NCI-H774 (cell line): Measurements from ENCODE around the gene ARIH2.

Experiments
- DNase-seq: peaks from one replicate; lab custom pipeline; 2025; lab: John Stamatoyannopoulos, UW

The ARIH2 gene

DNA sequence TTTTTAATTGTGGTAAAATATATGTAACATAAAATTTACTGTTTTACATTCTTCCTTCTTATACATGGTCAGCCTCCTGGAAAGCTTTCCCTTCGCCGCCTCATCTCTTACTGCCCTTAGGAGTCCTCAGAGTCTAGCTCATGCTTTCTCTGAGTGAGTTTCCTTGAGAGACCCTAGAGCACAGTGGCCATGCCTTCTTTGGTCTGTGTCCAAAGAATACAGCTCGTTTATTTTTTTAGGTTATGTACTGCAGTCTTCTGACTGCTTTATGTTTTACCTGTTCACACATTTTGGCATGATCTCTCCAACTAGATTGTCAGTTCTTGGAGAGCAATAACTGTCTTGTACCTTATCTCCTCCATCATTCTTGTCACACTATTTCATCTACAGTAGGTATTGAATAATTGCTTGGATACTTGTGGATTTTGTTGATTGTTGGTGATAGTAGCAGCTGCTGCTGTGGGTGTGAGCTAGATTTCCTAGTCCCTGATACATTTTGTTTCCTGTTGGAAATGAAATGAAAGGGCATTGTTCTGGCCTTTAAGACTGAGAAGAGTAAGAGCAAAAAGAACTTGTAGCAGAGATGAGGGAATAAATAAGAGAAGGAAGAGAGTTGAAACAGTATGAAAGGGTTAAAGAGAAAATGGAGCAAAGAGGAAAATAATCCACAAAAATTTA lies 10.9 kb downstream of the ARIH2 start:
- DNase-seq = no peak

- no peak for DNase-seq
These were observed 11.9 kb downstream of the ARIH2 start for GRCh38 chr3:48930590-48930989.

GRCh38 chr3:48931944-48932580 lies 13.4 kb downstream of the ARIH2 start:
- no peak for DNase-seq

GRCh38 chr3:48934333-48934991 lies 15.8 kb downstream of the ARIH2 start:
- no peak for DNase-seq

DNA sequence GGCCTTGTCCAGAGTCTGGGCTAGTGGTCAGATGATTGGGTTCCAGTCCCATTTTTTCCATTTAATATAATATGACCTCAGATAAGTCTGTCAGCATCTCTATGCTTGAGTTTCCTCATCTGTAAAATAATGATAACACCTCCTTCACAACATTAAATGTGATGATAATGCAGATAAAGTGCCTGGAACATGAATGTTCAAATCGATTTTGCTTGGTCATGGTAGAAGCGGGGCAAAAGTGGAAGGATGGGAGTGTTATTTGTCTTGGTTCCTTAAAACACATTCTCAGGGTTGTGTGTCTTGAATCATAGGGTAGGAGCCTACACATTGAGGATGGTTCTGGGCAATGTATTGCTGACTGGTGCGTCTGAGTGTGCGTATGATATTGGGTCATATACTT lies 16.9 kb downstream of the ARIH2 start:
- DNase-seq = no peak

GRCh38 chr3:48938156-48938555 lies 19.5 kb downstream of the ARIH2 start:
- DNase-seq = no peak

DNA sequence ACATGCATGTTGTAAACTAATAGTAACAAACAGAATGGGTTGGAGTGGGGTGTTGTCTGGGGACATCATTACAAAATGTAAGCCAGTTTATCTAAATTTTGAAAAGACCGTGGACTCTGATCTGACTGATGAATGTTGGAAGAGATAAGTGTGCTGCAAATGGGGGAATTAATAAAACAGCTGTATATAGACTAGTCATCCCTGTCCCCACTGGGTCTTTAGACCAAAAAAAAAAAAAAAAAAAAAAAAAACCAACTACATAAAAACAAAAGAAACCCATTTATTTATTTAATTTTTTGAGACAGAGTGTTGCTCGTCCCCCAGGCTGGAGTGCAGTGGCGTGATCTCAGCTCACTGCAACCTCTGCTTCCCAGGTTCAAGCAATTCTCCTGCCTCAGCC lies 20.0 kb downstream of the ARIH2 start:
- no peak for DNase-seq

DNA sequence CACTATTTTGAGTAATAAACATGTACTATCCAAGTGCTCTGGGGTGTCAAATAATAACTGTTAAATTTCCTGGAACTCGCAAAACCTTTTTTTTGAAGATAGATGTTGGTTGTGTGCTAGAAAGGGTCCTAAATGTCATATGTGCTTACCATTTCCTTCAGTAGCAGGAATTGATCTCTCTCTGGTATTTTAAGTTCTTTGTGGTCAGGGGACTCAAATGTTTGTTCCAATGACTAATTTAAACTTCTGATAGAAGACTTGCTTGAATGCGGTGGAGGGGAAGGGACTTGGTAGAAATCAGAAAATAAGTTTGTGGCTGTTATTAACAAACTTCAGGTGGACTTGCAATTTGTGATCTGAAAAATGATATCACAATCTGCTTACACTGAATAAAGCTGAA lies 26.8 kb downstream of the ARIH2 start:
- no peak for DNase-seq

- DNase-seq = no peak
These were observed 27.4 kb downstream of the ARIH2 start for GRCh38 chr3:48945891-48946549.

DNA sequence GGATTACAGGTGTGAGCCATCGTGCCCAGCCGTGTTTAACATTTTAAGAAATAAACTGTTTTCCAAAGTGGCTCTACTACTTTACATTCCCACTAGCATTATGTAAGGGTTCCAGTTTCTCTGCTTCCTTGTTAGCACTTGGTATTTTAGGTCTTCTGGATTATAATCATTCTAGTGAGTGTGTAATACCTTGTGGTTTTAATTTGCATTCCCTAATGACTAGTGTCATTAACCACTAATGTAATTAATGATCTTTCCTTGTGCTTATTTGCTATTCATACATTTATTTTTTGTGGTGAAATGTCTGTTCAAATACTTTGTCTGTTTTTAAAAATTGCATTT lies 30.7 kb downstream of the ARIH2 start:
- no peak for DNase-seq

DNA sequence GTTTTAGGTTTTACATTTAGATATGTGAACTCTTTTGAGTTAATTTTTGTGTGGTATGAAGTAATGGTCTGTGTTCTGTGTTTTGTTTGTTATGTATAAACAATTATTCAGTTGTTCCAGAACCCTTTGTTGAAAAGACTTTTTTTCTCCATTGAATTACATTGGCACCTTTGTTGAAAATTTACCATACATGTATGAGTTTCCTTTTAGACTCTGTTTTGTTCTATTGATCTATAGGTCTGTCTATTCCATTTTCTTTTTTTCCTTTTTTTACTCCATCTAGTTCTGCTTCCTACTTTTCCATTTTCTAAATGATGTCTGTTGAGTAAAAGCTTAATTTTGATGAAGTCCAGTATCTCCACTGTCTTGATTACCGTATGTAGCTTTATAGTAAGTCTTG lies 31.4 kb downstream of the ARIH2 start:
- no peak for DNase-seq

DNA sequence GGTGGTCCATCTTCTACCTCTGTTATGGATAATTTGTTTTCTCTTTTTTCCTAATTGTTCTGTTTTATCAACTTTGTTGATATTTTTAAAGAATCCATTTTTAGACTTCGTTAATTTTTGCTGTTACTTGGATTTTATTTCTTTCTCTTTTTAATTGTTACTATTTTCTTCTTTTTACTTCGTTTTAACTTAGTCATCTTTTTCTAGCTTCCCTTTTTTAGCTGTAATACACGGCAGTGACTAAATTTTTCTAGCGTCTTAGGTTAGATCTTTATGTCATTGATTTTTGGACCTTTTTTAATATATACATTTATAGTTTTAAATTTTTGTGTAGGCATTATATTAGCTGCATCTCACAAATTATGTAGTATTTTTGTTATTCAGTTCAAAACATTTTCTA lies 33.1 kb downstream of the ARIH2 start:
- no peak for DNase-seq

GRCh38 chr3:48952510-48953118 lies 34.0 kb downstream of the ARIH2 start:
- no peak for DNase-seq

GRCh38 chr3:48957006-48957705 lies 38.5 kb downstream of the ARIH2 start:
- DNase-seq = no peak

DNA sequence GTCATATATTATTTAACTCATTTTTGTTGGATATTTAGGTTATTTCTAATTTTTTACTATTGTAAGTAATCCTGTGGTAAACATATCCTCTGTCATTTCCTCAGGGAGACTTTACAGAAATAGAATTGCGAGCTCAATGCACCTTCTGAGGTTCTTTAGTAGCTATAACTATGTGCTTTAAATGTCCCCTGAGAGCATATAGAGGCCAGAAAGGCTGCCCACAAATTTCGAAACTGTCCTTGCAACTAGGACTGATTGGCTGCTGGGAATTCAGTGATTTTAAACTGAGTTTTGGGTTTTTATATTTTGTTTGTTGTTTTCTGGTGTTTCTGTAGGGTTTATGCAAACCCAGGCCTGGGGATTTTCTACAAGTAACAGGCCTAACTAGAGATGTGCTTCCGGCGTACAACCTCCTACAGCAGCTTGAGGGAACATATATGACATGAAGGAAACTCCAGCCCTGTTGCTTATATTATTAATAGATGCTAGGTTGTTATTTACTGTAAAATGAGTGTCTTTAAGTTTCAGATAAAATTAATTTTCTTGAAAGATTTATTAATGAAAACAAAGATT lies 42.3 kb downstream of the ARIH2 start:
- no peak for DNase-seq

DNA sequence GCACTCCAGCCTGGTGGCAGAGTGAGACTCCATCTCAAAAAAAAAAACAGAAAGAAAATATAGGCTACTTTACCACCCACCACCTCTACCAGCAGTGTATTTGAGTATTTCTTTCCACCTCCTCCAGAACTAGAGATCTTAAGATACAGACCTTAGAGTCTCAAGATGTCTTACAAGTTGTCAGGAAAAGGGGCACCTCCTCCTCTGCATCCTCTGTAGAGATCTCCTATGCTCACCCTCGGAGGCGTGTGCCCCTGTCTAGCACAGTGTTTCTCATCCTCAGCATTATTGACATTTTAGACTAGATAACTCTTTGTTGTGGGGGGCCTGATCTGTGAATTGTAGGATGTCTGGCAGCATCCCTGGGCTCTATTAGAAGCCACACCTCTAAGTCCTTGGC lies 43.7 kb downstream of the ARIH2 start:
- no peak for DNase-seq

GRCh38 chr3:48962939-48963338 lies 44.3 kb downstream of the ARIH2 start:
- DNase-seq = no peak

DNA sequence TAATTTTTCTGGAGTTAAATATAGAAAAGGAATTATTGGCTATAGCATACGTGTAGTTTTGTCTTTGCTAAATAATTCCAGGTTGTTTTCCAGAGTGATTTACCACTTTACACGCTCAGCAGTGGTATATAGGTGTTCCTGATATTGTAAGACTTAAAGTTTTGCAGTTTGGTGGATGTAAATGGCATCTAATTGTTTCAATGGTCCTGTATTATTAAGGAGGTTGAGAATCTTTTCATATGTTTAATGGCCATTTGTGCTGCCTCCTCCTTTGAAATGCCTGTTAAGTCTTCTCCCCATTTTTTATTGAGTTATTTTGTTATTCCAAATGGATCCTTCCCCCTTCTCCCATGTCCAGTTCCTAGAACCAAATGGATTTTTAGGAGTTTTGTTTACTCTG lies 44.9 kb downstream of the ARIH2 start:
- DNase-seq = no peak

- no peak for DNase-seq
These were observed 47.7 kb downstream of the ARIH2 start for GRCh38 chr3:48966367-48966766.

- no peak for DNase-seq
These were observed 48.3 kb downstream of the ARIH2 start for GRCh38 chr3:48966876-48967361.

GRCh38 chr3:48970586-48970985 lies 51.9 kb downstream of the ARIH2 start:
- DNase-seq = no peak
